Spleen (tissue), 11 donors: Measurements from ENCODE around the gene FZD4. TPM values are rescaled to one million over a fixed set of nuclear protein-coding genes. Genes with fewer than 3 reads are reported as not detected.
A peak's percentile ranks its signal among the peaks of the same experiment; 100 is the strongest.
"Not testable (repeated sequence)": the region's sequence is repeated elsewhere in the genome, so short reads cannot be mapped to it uniquely, and the experiment has no call there.

Experiments used
- DNase-seq: peaks from one replicate; pipeline ENCODE4 v3.0.0-alpha.2; 2020
- H3K27ac ChIP-seq, 8 donors: fragments of 200-600 bp; sonication (generic) in 7 of 8; 1 replicate in 4 of 8; 2 replicates in 4 of 8; pipeline versions ENCODE4 v1.5.0 to v1.8.0; 2016 to 2021; ENCODE audit warnings: inconsistent platforms in 4 of 8, mild to moderate bottlenecking in 4 of 8, moderate library complexity in 1 of 8
- H3K27me3 ChIP-seq, 7 donors: fragments of 200-600 bp; sonication (generic) in 6 of 7; replicated peaks in 1 of 7; 1 replicate in 4 of 7; 2 replicates in 3 of 7; pipeline versions ENCODE4 v1.5.0 to v1.8.0; 2016 to 2021; ENCODE audit warnings: inconsistent platforms in 3 of 7, mild to moderate bottlenecking in 1 of 7
- H3K36me3 ChIP-seq, 6 donors: fragments of 200-600 bp; sonication (generic) in 5 of 6; 1 replicate in 4 of 6; 2 replicates in 2 of 6; pipeline versions ENCODE4 v1.5.0 to v1.8.0; 2016 to 2021; ENCODE audit warnings: inconsistent platforms in 2 of 6
- H3K4me1 ChIP-seq, 6 donors: fragments of 200-600 bp; sonication (generic) in 5 of 6; 1 replicate in 3 of 6; 2 replicates in 3 of 6; pipeline versions ENCODE4 v1.5.0 to v1.8.0; 2016 to 2021; ENCODE audit warnings: inconsistent platforms in 3 of 6
- H3K4me3 ChIP-seq, 8 donors: fragments of 200-600 bp; sonication (generic) in 7 of 8; 1 replicate in 4 of 8; 2 replicates in 4 of 8; pipeline versions ENCODE4 v1.5.0 to v1.8.0; 2016 to 2021; ENCODE audit warnings: inconsistent platforms in 4 of 8, mild to moderate bottlenecking in 4 of 8, moderate library complexity in 2 of 8
- H3K9me3 ChIP-seq, 8 donors: fragments of 200-600 bp; sonication (generic) in 7 of 8; 1 replicate in 4 of 8; 2 replicates in 4 of 8; pipeline versions ENCODE4 v1.5.0 to v1.8.0; 2016 to 2021; ENCODE audit warnings: inconsistent platforms in 4 of 8
- CTCF ChIP-seq, 11 experiments: fragments of 200-600 bp in 7 of 11; fragments of 450-650 bp in 4 of 11; sonication (generic) in 4 of 11; IDR thresholded peaks in 8 of 11; conservative IDR thresholded peaks in 3 of 11; 1 replicate in 7 of 11; 2 replicates in 4 of 11; pipeline versions ENCODE4 v1.4.0 to v1.8.0; 2016 to 2021; ENCODE audit warnings: antibody characterized with exemption in 11 of 11, inconsistent platforms in 4 of 11, mild to moderate bottlenecking in 1 of 11
- POLR2A ChIP-seq, 3 donors: fragments of 450-650 bp; IDR thresholded peaks; one replicate each; pipeline ENCODE4 v1.5.1; 2017; ENCODE audit warnings: antibody characterized with exemption in 3 of 3, mild to moderate bottlenecking in 1 of 3
- POLR2AphosphoS5 ChIP-seq, 3 donors: sonication (generic); formaldehyde crosslinking; IDR thresholded peaks; one replicate each; pipeline ENCODE4 v1.5.1; 2017; ENCODE audit warnings: antibody characterized with exemption in 3 of 3
- WGBS, 5 donors: extraction: QIAGEN DNeasy Blood & Tissue Kit in 3 of 5; methylation state at CpG; one replicate each; pipeline versions ENCODE4 v1.1.5 to v1.1.7; 2013 to 2018; 5-methylcytosine and 5-hydroxymethylcytosine counted together
- intact Hi-C: fragments of 100-400 bp; cut with DNase I; formaldehyde crosslinking; loops from one replicate; pipeline ENCODE4 v1.15.0; 2023; ENCODE audit warnings: low total_unique reads
- polyA plus RNA-seq, 3 donors: library from polyadenylated mRNA; stranded (reverse); fragments of 200-250 nt; gene quantifications; one replicate each; pipeline ENCODE4 v1.2.1, GENCODE V29; 2013
- total RNA-seq, 7 donors: library from RNA; depleted of rRNA in 3 of 7; stranded (reverse); fragments of >200 nt in 3 of 7; fragmentation: NEBNext Ultra II Directional in 4 of 7; extraction: Animal tissue kit (Norgen Biotek cat#: 25700) in 4 of 7; gene quantifications; one replicate each; pipeline versions ENCODE4 v1.1.0 to v1.2.1, GENCODE V29; 2016 to 2021
- donor health status: healthy with polysubstance abuse.
- donor health status: DM: no; HTN: no; CAD: no; lungs with moderate emphysema.
- donor health status: DM: no; HTN: no; CAD: no.
- donor health status: Bipolar disorder and iron deficiency.
- donor health status: healthy.
- donor health status: DM: no; HTN: no; CAD: no.
- donor health status: DM: yes; HTN: yes; CAD: no.

The FZD4 gene
- total and polyA plus RNA-seq, 10 donors = 3.0 to 46.7 (median 21.7) TPM

- DNase-seq = no peak
- H3K27ac ChIP-seq = no peak overlapping the region
- peaks cover 6 to 59% (median 37%) of the 10 kb centered on the region in 6 donors for H3K4me1 ChIP-seq
- peaks cover 0 to 18% (median 0%) of the 10 kb centered on the region in 6 donors for H3K36me3 ChIP-seq
- no peak overlapping the region for H3K4me3 ChIP-seq
- no peaks in the 10 kb centered on the region for H3K27me3 ChIP-seq
- intact Hi-C loops = no loop called here
- no peak for TF ChIP-seq POLR2AphosphoS5 (IDR thresholded peaks at IDR 0.05)
- no peak for TF ChIP-seq CTCF (IDR thresholded peaks at IDR 0.05 in 8 of 11, conservative IDR thresholded peaks at IDR 0.05 in 3 of 11)
- no peak for TF ChIP-seq POLR2A (IDR thresholded peaks at IDR 0.05)
- H3K9me3 ChIP-seq = no peaks in the 10 kb centered on the region
Measured at GRCh38 chr11:86947541-86947940, 7.7 kb downstream of the FZD4 start.

GRCh38 chr11:86943505-86943904 lies 11.7 kb downstream of the FZD4 start:
- H3K9me3 ChIP-seq, H3K27me3 ChIP-seq, H3K36me3 ChIP-seq, H3K4me3 ChIP-seq, DNase-seq, intact Hi-C loops: not testable (repeated sequence)
- Histone ChIP-seq H3K4me1 (peaks cover 0 to 57% (median 30%) of the 10 kb centered on the region in 6 donors), H3K27ac (peak overlapping the region in 1 of 8 donors; percentile 33)
- 81 to 98% (median 94%) methylated on average over 8 of the region's 8 CpGs for WGBS, 5 donors

GRCh38 chr11:86941871-86942599 lies 13.2 kb downstream of the FZD4 start:
- intact Hi-C loops = no loop called here
- no peak for TF ChIP-seq CTCF (IDR thresholded peaks at IDR 0.05 in 8 of 11, conservative IDR thresholded peaks at IDR 0.05 in 3 of 11)
- no peak for TF ChIP-seq POLR2A (IDR thresholded peaks at IDR 0.05)
- WGBS, 5 donors = 53 to 74% (median 58%) methylated on average over 4 of the region's 4 CpGs
- Histone ChIP-seq H3K9me3 (no peaks in the 10 kb centered on the region), H3K27ac (peak overlapping the region; percentile 6 to 78 (median 60)), H3K36me3 (peaks cover 0 to 4% (median 0%) of the 10 kb centered on the region in 6 donors), H3K4me1 (peaks cover 3 to 64% (median 33%) of the 10 kb centered on the region in 6 donors), H3K4me3 (no peak overlapping the region), H3K27me3 (no peaks in the 10 kb centered on the region)
- DNase-seq = no peak

- Histone ChIP-seq H3K27me3 (no peaks in the 10 kb centered on the region), H3K9me3 (no peaks in the 10 kb centered on the region), H3K27ac (peak overlapping the region; percentile 6 to 78 (median 71)), H3K4me1 (peaks cover 3 to 61% (median 33%) of the 10 kb centered on the region in 6 donors), H3K4me3 (no peak overlapping the region), H3K36me3 (no peaks in the 10 kb centered on the region)
- no peak for DNase-seq
- WGBS, 5 donors = 74 to 82% (median 79%) methylated on average over 7 of the region's 7 CpGs
- intact Hi-C loops = no loop called here
- no peak for TF ChIP-seq CTCF (IDR thresholded peaks at IDR 0.05 in 8 of 11, conservative IDR thresholded peaks at IDR 0.05 in 3 of 11)
- no peak for TF ChIP-seq POLR2AphosphoS5 (IDR thresholded peaks at IDR 0.05)
- no peak for TF ChIP-seq POLR2A (IDR thresholded peaks at IDR 0.05)
Measured at GRCh38 chr11:86941077-86941870, 13.9 kb downstream of the FZD4 start.
